ENCODE measurements around the gene RND3. TPM values are rescaled to one million over a fixed set of nuclear protein-coding genes. Genes with fewer than 3 reads are reported as not detected.

The RND3 gene
- total RNA-seq, 4 donors from 2014 or later: 67.3 to 163 (median 97.1) TPM

- H3K4me1 ChIP-seq: peaks cover 6 to 37% (median 7%) of the 10 kb centered on the region in 3 donors
- WGBS, 2 donors: 77 to 79% methylated on average over 2 of the region's 2 CpGs
- no peaks in the 10 kb centered on the region for H3K9me3 ChIP-seq
- H3K27ac ChIP-seq: no peak overlapping the region
- H3K4me3 ChIP-seq: no peak overlapping the region
- H3K27me3 ChIP-seq: no peaks in the 10 kb centered on the region
- TF ChIP-seq, protein P1, sequence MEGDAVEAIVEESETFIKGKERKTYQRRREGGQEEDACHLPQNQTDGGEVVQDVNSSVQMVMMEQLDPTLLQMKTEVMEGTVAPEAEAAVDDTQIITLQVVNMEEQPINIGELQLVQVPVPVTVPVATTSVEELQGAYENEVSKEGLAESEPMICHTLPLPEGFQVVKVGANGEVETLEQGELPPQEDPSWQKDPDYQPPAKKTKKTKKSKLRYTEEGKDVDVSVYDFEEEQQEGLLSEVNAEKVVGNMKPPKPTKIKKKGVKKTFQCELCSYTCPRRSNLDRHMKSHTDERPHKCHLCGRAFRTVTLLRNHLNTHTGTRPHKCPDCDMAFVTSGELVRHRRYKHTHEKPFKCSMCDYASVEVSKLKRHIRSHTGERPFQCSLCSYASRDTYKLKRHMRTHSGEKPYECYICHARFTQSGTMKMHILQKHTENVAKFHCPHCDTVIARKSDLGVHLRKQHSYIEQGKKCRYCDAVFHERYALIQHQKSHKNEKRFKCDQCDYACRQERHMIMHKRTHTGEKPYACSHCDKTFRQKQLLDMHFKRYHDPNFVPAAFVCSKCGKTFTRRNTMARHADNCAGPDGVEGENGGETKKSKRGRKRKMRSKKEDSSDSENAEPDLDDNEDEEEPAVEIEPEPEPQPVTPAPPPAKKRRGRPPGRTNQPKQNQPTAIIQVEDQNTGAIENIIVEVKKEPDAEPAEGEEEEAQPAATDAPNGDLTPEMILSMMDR (IDR thresholded peaks at IDR 0.05): no peak
- no peak for TF ChIP-seq POLR2A (IDR thresholded peaks at IDR 0.05)
- intact Hi-C loops (cut with DNase I): no loop called here
- DNase-seq: no peak
- H3K36me3 ChIP-seq: no peaks in the 10 kb centered on the region
These were observed 44.1 kb upstream of the RND3 start for GRCh38 chr2:150531591-150531990.

DNA sequence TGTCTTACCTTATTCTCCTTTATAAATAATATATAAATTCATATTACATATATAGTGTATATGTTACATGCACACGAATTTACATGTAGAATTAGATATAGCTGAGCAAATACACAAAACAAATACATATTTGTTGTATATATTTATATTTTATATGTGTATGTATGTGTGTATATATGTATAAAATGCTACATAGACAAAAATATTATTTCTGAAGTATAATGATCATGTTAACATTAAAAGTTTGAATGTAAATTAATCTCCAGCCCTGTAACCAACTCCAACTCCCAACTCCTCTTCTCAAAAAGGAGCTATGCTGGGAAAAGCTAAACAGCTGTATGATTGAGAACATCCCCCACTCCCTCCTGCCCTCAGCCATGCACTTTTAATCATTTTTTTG lies 42.7 kb upstream of the RND3 start:
- Histone ChIP-seq H3K4me1 (peaks cover 6 to 48% (median 7%) of the 10 kb centered on the region in 3 donors), H3K27me3 (no peaks in the 10 kb centered on the region), H3K27ac (peak overlapping the region in 3 of 4 donors; percentile 70 to 80 (median 76)), H3K36me3 (no peaks in the 10 kb centered on the region), H3K9me3 (no peaks in the 10 kb centered on the region), H3K4me3 (no peak overlapping the region)
- no peak for DNase-seq
- no peak for TF ChIP-seq POLR2A (IDR thresholded peaks at IDR 0.05)
- TF ChIP-seq, protein P1 (IDR thresholded peaks at IDR 0.05): no peak
- WGBS, 2 donors: 79 to 80% methylated on average over 1 of the region's 1 CpG
- intact Hi-C loops (cut with DNase I): no loop called here

GRCh38 chr2:150528861-150529801 lies 41.7 kb upstream of the RND3 start:
- TF ChIP-seq, protein P1 (IDR thresholded peaks at IDR 0.05): no peak
- TF ChIP-seq POLR2A (IDR thresholded peaks at IDR 0.05): no peak
- H3K4me1 ChIP-seq: peaks cover 6 to 48% (median 7%) of the 10 kb centered on the region in 3 donors
- peak overlapping the region; percentile 43 to 80 (median 73) for H3K27ac ChIP-seq
- no peak overlapping the region for H3K4me3 ChIP-seq
- H3K27me3 ChIP-seq: no peaks in the 10 kb centered on the region
- DNase-seq: no peak
- no peaks in the 10 kb centered on the region for H3K36me3 ChIP-seq
- WGBS, 2 donors: 16 to 20% methylated on average over 5 of the region's 5 CpGs
- no peaks in the 10 kb centered on the region for H3K9me3 ChIP-seq
- intact Hi-C loops (cut with DNase I): no loop called here

DNA sequence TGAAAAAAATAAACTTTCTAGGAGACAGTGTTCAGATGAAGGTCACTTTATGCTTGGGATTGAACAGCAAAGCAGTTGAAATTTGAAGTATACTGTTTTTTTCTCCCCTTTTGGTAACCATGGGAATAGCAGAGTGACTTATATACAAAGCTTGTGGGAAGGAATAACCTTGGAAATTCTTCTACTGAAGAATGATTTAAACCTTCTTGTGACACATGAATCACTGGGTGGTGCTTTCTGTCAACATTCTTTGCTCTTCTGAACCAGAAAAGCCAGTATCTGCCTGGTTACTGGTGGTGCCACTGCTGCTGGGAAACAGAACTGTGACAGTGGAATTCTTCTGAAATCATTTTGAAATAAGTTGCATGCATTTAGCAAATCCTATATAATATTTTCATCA lies 39.4 kb upstream of the RND3 start:
- intact Hi-C loops (cut with DNase I): no loop called here
- no peaks in the 10 kb centered on the region for H3K27me3 ChIP-seq
- H3K4me3 ChIP-seq: no peak overlapping the region
- TF ChIP-seq POLR2A (IDR thresholded peaks at IDR 0.05): no peak
- TF ChIP-seq, protein P1 (IDR thresholded peaks at IDR 0.05): peak in 1 of 6 experiments; percentile 26
- no peaks in the 10 kb centered on the region for H3K9me3 ChIP-seq
- peaks cover 6 to 50% (median 7%) of the 10 kb centered on the region in 3 donors for H3K4me1 ChIP-seq
- no peak for DNase-seq
- H3K27ac ChIP-seq: peak overlapping the region; percentile 2 to 80 (median 66)
- H3K36me3 ChIP-seq: no peaks in the 10 kb centered on the region

GRCh38 chr2:150526006-150526405 lies 38.5 kb upstream of the RND3 start:
- Histone ChIP-seq H3K36me3 (no peaks in the 10 kb centered on the region), H3K9me3 (no peaks in the 10 kb centered on the region), H3K27me3 (no peaks in the 10 kb centered on the region), H3K27ac (peak overlapping the region in 3 of 4 donors; percentile 56 to 80 (median 77)), H3K4me3 (no peak overlapping the region), H3K4me1 (peaks cover 7 to 58% (median 13%) of the 10 kb centered on the region in 3 donors)
- 73 to 75% methylated on average over 1 of the region's 1 CpG for WGBS, 2 donors
- DNase-seq: no peak
- intact Hi-C loops (cut with DNase I): no loop called here
- TF ChIP-seq, protein P1 (IDR thresholded peaks at IDR 0.05): no peak
- TF ChIP-seq POLR2A (IDR thresholded peaks at IDR 0.05): no peak

Data from esophagus squamous epithelium (tissue), 5 donors.